Glomerular endothelial cell (primary cell): ENCODE measurements around the gene MYMX. TPM values are rescaled to one million over a fixed set of nuclear protein-coding genes. Genes with fewer than 3 reads are reported as not detected.
"Not testable (repeated sequence)": the region's sequence is repeated elsewhere in the genome, so short reads cannot be mapped to it uniquely, and the experiment has no call there.

Source experiments
- DNase-seq: peaks from one replicate; pipeline ENCODE4 v3.0.0-alpha.2; 2011; ENCODE audit warnings: low read depth, low spot score; ENCODE audit errors: extremely low read depth
- total RNA-seq: library from RNA; depleted of rRNA; stranded (reverse); fragments of >200 nt; gene quantifications from 2 replicates; pipeline ENCODE4 v1.2.3, GENCODE V29; 2015

The MYMX gene
- total RNA-seq, 1 donor from 2014 or later = 2.2 TPM

GRCh38 chr6:44185953-44186634 is 30.6 kb upstream of the MYMX start:
- DNase-seq = no peak

GRCh38 chr6:44186635-44187025 is 30.1 kb upstream of the MYMX start:
- DNase-seq = no peak

- DNase-seq = no peak
Observed at GRCh38 chr6:44188819-44189218, 27.9 kb upstream of the MYMX start.

- no peak for DNase-seq
Observed at GRCh38 chr6:44189257-44189656, 27.5 kb upstream of the MYMX start.

GRCh38 chr6:44190715-44191114 is 26.0 kb upstream of the MYMX start:
- no peak for DNase-seq

GRCh38 chr6:44192428-44193041 is 24.2 kb upstream of the MYMX start:
- no peak for DNase-seq

GRCh38 chr6:44193307-44193910 is 23.3 kb upstream of the MYMX start:
- no peak for DNase-seq

GRCh38 chr6:44194326-44194725 is 22.4 kb upstream of the MYMX start:
- no peak for DNase-seq

GRCh38 chr6:44196351-44196750 is 20.4 kb upstream of the MYMX start:
- not testable (repeated sequence) for DNase-seq

GRCh38 chr6:44198684-44199083 is 18.0 kb upstream of the MYMX start:
- DNase-seq = no peak

GRCh38 chr6:44199883-44200282 is 16.8 kb upstream of the MYMX start:
- DNase-seq = no peak

GRCh38 chr6:44201200-44201599 is 15.5 kb upstream of the MYMX start:
- no peak for DNase-seq

GRCh38 chr6:44201638-44202303 is 15.0 kb upstream of the MYMX start:
- no peak for DNase-seq

GRCh38 chr6:44202332-44202971 is 14.3 kb upstream of the MYMX start:
- DNase-seq = no peak

- DNase-seq = no peak
Observed at GRCh38 chr6:44202972-44203750, 13.6 kb upstream of the MYMX start.

GRCh38 chr6:44203955-44204354 is 12.8 kb upstream of the MYMX start:
- no peak for DNase-seq

GRCh38 chr6:44207966-44208365 is 8.8 kb upstream of the MYMX start:
- no peak for DNase-seq

GRCh38 chr6:44211284-44211683 is 5.4 kb upstream of the MYMX start:
- no peak for DNase-seq

- no peak for DNase-seq
Observed at GRCh38 chr6:44214307-44214706, 2.4 kb upstream of the MYMX start.

GRCh38 chr6:44217332-44218143 is 812 bp downstream of the MYMX start:
- DNase-seq = no peak
